ENCODE measurements around the gene ELP6. TPM values are rescaled to one million over a fixed set of nuclear protein-coding genes. Genes with fewer than 3 reads are reported as not detected.

The ELP6 gene
- polyA plus RNA-seq, 1 of the 3 experiments (the other 2 are of a cell fraction), result 79.8 TPM

- no peak; the same call in 1 of the 2 replicates for TF ChIP-seq IRF3 (IDR thresholded peaks at IDR 0.05; ENCODE audit: low read depth, low read length)
- peak; percentile 39 for TF ChIP-seq SMC3 (IDR thresholded peaks at IDR 0.05; ENCODE audit: low read depth, low read length)
- no peak; the same call in 1 of the 2 replicates for TF ChIP-seq TAF1 (IDR thresholded peaks at IDR 0.05; ENCODE audit: borderline replicate concordance, low read depth, low read length)
Measured at GRCh38 chr3:47513125-47513929, at the start of gene ELP6 (continued).

- Histone ChIP-seq H3F3A (replicated peaks; ENCODE audit: insufficient read depth) (no peaks in the 10 kb centered on the region), H3K4me1 (ENCODE audit: control insufficient read depth in 1 of 2, insufficient read depth in 2 of 2, low read depth in 1 of 2, low read length in 1 of 2) (no peaks in the 10 kb centered on the region), H2AFZ (ENCODE audit: low read depth) (no peak overlapping the region), H4K20me1 (ENCODE audit: insufficient read depth) (no peaks in the 10 kb centered on the region), H3K4me2 (no peak overlapping the region), H3K79me2 (ENCODE audit: insufficient read depth) (no peaks in the 10 kb centered on the region), H3K9ac (no peak overlapping the region), H3K27ac (ENCODE audit: low read depth in 2 of 2, low read length in 1 of 2) (no peak overlapping the region), H3K4me3 (ENCODE audit: low read depth in 2 of 2, low read length in 1 of 2) (no peak overlapping the region), H3K9me2 (no peaks in the 10 kb centered on the region), H3K9me3 (no peaks in the 10 kb centered on the region), H3K36me3 (replicated peaks in 1 of 2; ENCODE audit: control insufficient read depth in 1 of 2, insufficient read depth in 2 of 2, low read length in 1 of 2) (no peaks in the 10 kb centered on the region), H3K27me3 (ENCODE audit: insufficient read depth) (no peaks in the 10 kb centered on the region; the same call in 1 of the 2 replicates)
- 46% methylated on average over 2 of the region's 2 CpGs for WGBS (ENCODE audit: low lambda C conversion rate)
- ChIA-PET CTCF (interaction anchor here (1.5 to 1.7 kb wide), 2 partner anchors 8 to 34 kb away, joined by 3 to 4 read pairs; no protein-coding TSS in a partner anchor), POLR2A (no interaction called here)
- TF ChIP-seq CHD2 (IDR thresholded peaks at IDR 0.05; ENCODE audit: low read length, partially characterized antibody), result no peak
- no peak for TF ChIP-seq FOXM1 (IDR thresholded peaks at IDR 0.05; ENCODE audit: low read depth)
- no peak for TF ChIP-seq RAD21 (IDR thresholded peaks at IDR 0.05; ENCODE audit: low read length)
- TF ChIP-seq RFX5 (IDR thresholded peaks at IDR 0.05; ENCODE audit: low read length), result no peak
- no peak for TF ChIP-seq MEF2A (IDR thresholded peaks at IDR 0.05; ENCODE audit: borderline replicate concordance, low read depth)
- TF ChIP-seq USF1 (IDR thresholded peaks at IDR 0.05; ENCODE audit: borderline replicate concordance, low read depth), result no peak
- no peak for TF ChIP-seq ZBTB33 (IDR thresholded peaks at IDR 0.05; ENCODE audit: borderline replicate concordance, low read depth)
- TF ChIP-seq EP300 (IDR thresholded peaks at IDR 0.05; ENCODE audit: borderline replicate concordance in 1 of 2, low read depth in 1 of 2, low read length in 1 of 2), result no peak
- no peak for TF ChIP-seq SIN3A (IDR thresholded peaks at IDR 0.05; ENCODE audit: borderline replicate concordance, low read depth, low read length)
- TF ChIP-seq RXRA (IDR thresholded peaks at IDR 0.05; ENCODE audit: borderline replicate concordance, low read depth), result no peak
- no peak for TF ChIP-seq RCOR1 (IDR thresholded peaks at IDR 0.05; ENCODE audit: low read length)
- TF ChIP-seq FOSL2 (IDR thresholded peaks at IDR 0.05; ENCODE audit: borderline replicate concordance, low read depth), result no peak
- no peak for TF ChIP-seq CTCF (IDR thresholded peaks at IDR 0.05)
- no peak for TF ChIP-seq GABPA (IDR thresholded peaks at IDR 0.05; ENCODE audit: low read depth)
- no peak for TF ChIP-seq MXI1 (IDR thresholded peaks at IDR 0.05; ENCODE audit: low read depth, low read length)
- no peak for DNase-seq
Measured at GRCh38 chr3:47556351-47556750, 42.8 kb upstream of the ELP6 start.
